Measurements from ENCODE around the gene CTRB2.

The CTRB2 gene

GRCh38 chr16:75231570-75231969 is 24.6 kb upstream of the CTRB2 start:
- Histone ChIP-seq H3K9ac (ENCODE audit: low read length) (no peak overlapping the region), H3K27ac (ENCODE audit: low read depth, low read length, poor library complexity, severe bottlenecking) (no peak overlapping the region), H3K4me3 (ENCODE audit: low read depth, low read length, poor library complexity, severe bottlenecking) (no peak overlapping the region), H3K27me3 (ENCODE audit: insufficient read depth, low read length) (no peaks in the 10 kb centered on the region), H4K20me1 (ENCODE audit: insufficient read depth, low read length) (no peaks in the 10 kb centered on the region), H3K79me2 (ENCODE audit: insufficient read depth, low read length) (no peaks in the 10 kb centered on the region), H3K36me3 (ENCODE audit: insufficient read depth, low read length) (no peaks in the 10 kb centered on the region), H3K4me2 (ENCODE audit: low read length) (no peak overlapping the region), H3K4me1 (ENCODE audit: insufficient read depth, low read length, severe bottlenecking) (no peaks in the 10 kb centered on the region), H3F3A (ENCODE audit: insufficient read depth, low read length) (no peaks in the 10 kb centered on the region), H3K9me3 (ENCODE audit: low read length) (no peaks in the 10 kb centered on the region), H2AFZ (ENCODE audit: low read length) (no peak overlapping the region), H3K9me2 (ENCODE audit: low read depth, low read length) (no peaks in the 10 kb centered on the region)
- TF ChIP-seq CTCF (IDR thresholded peaks at IDR 0.05; ENCODE audit: low read length): no peak
- TF ChIP-seq EZH2 (IDR thresholded peaks at IDR 0.05; ENCODE audit: borderline replicate concordance, low read length): no peak

GRCh38 chr16:75230471-75231110 is 23.6 kb upstream of the CTRB2 start:
- Histone ChIP-seq H3K9me3 (ENCODE audit: low read length) (no peaks in the 10 kb centered on the region), H3K4me2 (ENCODE audit: low read length) (no peak overlapping the region), H3K27ac (ENCODE audit: low read depth, low read length, poor library complexity, severe bottlenecking) (no peak overlapping the region), H3K9ac (ENCODE audit: low read length) (no peak overlapping the region), H3K9me2 (ENCODE audit: low read depth, low read length) (no peaks in the 10 kb centered on the region), H3F3A (ENCODE audit: insufficient read depth, low read length) (no peaks in the 10 kb centered on the region), H2AFZ (ENCODE audit: low read length) (no peak overlapping the region), H3K36me3 (ENCODE audit: insufficient read depth, low read length) (no peaks in the 10 kb centered on the region), H3K4me3 (ENCODE audit: low read depth, low read length, poor library complexity, severe bottlenecking) (no peak overlapping the region), H3K27me3 (ENCODE audit: insufficient read depth, low read length) (no peaks in the 10 kb centered on the region), H4K20me1 (ENCODE audit: insufficient read depth, low read length) (no peaks in the 10 kb centered on the region), H3K4me1 (ENCODE audit: insufficient read depth, low read length, severe bottlenecking) (no peaks in the 10 kb centered on the region), H3K79me2 (ENCODE audit: insufficient read depth, low read length) (no peaks in the 10 kb centered on the region)
- TF ChIP-seq EZH2 (IDR thresholded peaks at IDR 0.05; ENCODE audit: borderline replicate concordance, low read length) (no peak), CTCF (IDR thresholded peaks at IDR 0.05; ENCODE audit: low read length) (no peak)

- H3K79me2 ChIP-seq (ENCODE audit: insufficient read depth, low read length): no peaks in the 10 kb centered on the region
- no peak for TF ChIP-seq EZH2 (IDR thresholded peaks at IDR 0.05; ENCODE audit: borderline replicate concordance, low read length)
- TF ChIP-seq CTCF (IDR thresholded peaks at IDR 0.05; ENCODE audit: low read length): no peak
- H3K36me3 ChIP-seq (ENCODE audit: insufficient read depth, low read length): no peaks in the 10 kb centered on the region
Measured at GRCh38 chr16:75229172-75230031, 22.4 kb upstream of the CTRB2 start.

More at GRCh38 chr16:75229172-75230031, 22.4 kb upstream of the CTRB2 start:
- no peak overlapping the region for H3K4me3 ChIP-seq (ENCODE audit: low read depth, low read length, poor library complexity, severe bottlenecking)
- no peak overlapping the region for H2AFZ ChIP-seq (ENCODE audit: low read length)
- no peak overlapping the region for H3K4me2 ChIP-seq (ENCODE audit: low read length)
- no peaks in the 10 kb centered on the region for H3F3A ChIP-seq (ENCODE audit: insufficient read depth, low read length)
- H3K27me3 ChIP-seq (ENCODE audit: insufficient read depth, low read length): no peaks in the 10 kb centered on the region
- no peak overlapping the region for H3K27ac ChIP-seq (ENCODE audit: low read depth, low read length, poor library complexity, severe bottlenecking)
- no peaks in the 10 kb centered on the region for H3K9me3 ChIP-seq (ENCODE audit: low read length)
- H3K4me1 ChIP-seq (ENCODE audit: insufficient read depth, low read length, severe bottlenecking): no peaks in the 10 kb centered on the region
- no peak overlapping the region for H3K9ac ChIP-seq (ENCODE audit: low read length)
- H3K9me2 ChIP-seq (ENCODE audit: low read depth, low read length): no peaks in the 10 kb centered on the region
- H4K20me1 ChIP-seq (ENCODE audit: insufficient read depth, low read length): no peaks in the 10 kb centered on the region
